NOMO-1 (cell line): ENCODE measurements around the gene RIN3.
"Not testable (repeated sequence)": the region's sequence is repeated elsewhere in the genome, so short reads cannot be mapped to it uniquely, and the experiment has no call there.

ENCODE experiments used
- DNase-seq, 2 experiments: peaks; one replicate each; lab custom pipeline; 2025; ENCODE audit not compliant: unreplicated experiment in 2 of 2; lab: John Stamatoyannopoulos, UW

Gene RIN3

DNA sequence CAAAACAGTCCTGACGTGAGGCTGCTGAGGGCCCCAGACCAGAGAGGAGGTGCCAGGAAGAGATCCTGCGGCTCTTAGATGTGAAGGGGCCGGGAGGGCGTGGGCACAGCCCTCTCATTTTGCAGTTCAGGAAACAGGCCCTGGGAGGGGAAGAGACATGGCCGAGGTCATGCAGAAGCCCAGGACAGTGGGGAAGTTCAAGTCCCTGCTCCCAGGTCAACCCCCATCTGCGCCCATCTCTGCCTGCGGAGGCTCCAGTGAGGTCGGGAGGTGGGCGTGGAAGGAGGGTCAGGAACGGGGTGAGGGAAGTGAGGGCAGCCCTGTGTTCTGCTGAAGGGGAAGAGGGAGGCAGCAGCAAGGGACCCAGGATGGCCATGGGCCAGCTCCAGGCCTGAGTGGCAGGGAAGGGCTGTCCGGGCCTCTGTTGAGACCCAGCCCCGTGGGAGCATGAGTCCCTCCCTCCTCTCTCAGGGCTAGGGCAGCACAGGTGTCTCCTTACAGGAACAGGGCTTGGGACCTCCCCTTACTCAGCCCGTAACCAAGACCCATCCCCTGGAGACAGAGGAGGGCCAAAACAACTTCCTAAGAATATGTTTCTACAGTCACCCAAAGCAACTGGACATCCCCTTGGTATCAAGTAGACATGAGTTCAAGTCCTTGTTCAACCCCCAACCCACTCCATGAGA, 144.0 kb downstream of the RIN3 start:
- peak; percentile 21 to 33 for DNase-seq

- DNase-seq, result no peak
These were observed 144.6 kb downstream of the RIN3 start for GRCh38 chr14:92658160-92658559.

DNA sequence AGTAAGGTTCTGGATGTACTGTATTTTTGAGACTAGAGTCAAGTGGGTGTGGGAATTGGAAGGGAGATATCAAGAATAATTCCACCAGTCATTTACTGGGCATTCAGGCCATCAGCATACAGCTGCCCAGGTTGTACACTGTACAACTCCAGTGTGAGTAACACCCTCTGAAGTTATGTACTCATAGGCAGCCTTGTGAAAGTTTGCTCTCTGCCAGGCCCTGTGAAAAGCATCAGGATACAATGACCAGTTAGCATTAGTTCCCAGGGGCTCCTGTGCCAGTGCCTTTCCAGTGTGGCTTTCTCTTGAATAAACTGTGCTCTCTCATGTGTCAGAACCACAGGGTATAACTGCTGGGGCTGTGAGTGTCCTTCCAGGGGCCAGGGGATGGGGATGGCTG, 145.1 kb downstream of the RIN3 start:
- DNase-seq, result no peak

DNA sequence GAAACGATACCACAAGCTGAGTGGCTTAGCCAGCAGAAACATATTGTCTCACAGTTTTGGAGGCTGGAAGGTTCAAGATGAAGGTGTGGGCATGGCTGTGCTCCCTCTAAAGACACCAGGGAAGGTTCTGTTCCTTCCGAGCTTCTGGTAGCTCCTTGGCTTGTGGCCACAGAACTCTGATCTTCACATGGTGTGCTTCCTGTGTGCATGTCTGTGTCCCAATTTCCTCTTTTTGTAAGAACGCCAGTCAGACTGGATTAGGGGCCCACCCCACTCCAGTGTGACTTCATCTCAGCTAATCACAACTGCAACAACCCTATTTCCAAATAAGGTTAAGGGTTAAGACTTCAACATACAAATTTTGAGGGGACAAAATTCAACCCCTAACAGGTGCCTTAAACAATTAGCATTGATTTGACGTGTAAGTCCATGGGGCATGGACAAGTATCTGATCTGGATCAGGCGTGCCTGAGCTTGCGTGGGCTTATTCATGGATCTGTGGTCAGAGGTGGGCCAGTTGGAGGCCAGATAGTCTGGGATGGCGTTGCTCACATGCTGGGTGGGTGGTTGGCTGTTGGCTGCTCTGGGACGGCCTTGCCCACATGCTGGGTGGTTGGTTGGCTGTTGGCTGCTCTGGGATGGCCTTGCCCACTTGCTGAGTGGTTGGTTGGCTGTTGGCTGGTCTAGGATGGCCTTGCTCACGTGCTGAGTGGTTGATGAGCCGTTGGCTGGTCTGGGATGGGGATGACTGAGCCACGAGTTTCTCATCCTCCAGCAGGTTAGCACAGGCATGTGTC, 146.4 kb downstream of the RIN3 start:
- peak; percentile 94 to 95 for DNase-seq

DNA sequence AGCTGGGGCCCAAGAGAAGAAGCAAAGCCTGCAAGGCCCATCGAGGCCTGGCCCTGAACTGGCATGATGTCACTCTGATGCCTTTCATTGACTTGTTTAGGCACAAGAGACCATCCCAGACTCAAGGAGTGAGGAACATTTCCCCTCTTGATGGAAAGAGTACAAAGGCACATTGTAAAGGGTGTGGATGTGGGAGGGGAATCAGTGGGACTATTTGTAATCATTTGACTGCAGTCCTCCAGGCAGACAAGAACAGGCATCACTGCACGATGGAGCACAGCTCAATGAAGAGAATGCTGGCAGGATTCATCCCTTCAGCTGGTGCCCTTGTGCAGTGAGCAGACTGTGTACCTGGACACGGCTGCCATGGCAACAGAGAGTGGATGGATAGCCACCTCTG, 147.0 kb downstream of the RIN3 start:
- no peak for DNase-seq

DNA sequence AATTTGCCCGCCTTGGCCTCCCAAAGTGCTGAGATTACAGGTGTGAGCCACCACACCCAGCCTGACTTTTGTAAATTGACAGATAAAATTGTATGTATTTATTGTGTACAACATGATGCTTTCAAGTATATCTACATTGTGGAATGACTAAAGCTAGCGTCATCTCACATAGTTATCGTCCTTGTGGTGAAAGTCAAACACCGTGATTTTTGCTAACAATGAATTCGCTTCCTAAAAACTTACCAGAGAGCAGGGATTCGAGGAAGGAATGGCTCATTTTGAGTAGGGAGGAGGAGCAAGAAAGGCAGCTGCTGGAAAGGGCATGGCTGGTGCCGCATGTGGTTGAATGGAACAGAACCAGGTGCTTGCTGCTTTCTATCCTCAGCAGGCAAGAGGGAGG, 149.5 kb downstream of the RIN3 start:
- no peak for DNase-seq

DNA sequence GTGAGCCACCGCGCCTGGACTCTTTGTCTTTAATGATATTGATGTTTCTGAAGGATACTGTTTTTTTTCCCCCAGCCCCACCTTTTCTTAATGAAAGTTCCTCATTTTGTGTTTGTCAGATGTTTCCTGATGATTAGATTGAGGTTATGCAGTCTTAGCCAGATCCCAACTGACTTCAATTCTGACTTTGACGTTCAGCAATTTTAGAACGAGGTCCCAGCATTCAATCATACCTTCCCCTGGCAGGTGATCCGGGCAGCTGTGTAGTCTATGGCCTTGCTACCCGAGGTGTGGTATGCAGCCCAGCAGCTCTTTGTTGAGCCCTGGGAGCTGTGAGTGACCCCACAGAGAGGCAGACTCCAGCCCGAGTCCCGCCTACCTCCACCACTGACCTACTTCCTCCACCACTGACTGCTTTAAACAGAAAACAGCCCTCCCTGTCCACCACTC, 152.1 kb downstream of the RIN3 start:
- DNase-seq, result peak; percentile 68 to 80

DNA sequence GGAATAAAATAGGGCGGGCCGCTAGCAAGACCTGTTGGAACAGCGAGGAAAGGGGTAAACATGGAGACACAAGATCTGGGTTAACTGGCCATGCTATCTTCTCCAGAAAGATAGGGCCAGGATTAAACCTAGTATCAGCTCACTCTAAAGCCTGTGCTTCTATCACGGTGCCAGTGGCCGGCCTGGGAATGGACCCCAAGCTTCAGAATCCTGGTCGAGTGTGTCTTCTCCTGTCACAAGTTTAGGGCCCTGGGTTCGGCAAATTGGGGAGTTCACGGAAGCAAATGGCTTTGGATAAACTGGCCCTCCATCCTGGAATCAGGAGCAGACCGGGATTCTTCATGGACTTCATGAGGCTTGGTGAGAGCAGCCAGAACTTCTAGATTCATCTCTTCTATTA, 152.7 kb downstream of the RIN3 start:
- DNase-seq, result no peak

- no peak for DNase-seq
These were observed 154.8 kb downstream of the RIN3 start for GRCh38 chr14:92668276-92668973.

DNA sequence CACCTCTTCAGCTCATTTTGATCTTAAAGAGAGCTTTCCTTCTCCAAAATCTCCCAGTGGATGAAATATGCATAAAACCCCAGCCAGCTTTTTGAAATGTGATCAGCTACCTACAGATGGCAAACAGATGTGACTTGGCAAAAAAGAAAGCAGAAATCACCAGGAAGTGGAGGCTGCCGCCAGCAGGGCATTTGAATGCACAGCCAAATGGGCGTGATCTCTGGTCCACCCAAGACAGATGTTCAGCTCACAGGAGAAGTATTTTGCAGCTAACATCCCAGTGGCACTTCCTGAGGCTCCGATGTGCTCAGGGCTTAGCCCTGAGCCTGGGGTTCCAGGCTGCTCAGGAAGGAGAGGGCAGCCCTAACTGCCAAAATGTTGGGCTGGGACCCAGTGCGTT, 156.6 kb downstream of the RIN3 start:
- DNase-seq, result peak in 1 of 2 experiments; percentile 20

DNA sequence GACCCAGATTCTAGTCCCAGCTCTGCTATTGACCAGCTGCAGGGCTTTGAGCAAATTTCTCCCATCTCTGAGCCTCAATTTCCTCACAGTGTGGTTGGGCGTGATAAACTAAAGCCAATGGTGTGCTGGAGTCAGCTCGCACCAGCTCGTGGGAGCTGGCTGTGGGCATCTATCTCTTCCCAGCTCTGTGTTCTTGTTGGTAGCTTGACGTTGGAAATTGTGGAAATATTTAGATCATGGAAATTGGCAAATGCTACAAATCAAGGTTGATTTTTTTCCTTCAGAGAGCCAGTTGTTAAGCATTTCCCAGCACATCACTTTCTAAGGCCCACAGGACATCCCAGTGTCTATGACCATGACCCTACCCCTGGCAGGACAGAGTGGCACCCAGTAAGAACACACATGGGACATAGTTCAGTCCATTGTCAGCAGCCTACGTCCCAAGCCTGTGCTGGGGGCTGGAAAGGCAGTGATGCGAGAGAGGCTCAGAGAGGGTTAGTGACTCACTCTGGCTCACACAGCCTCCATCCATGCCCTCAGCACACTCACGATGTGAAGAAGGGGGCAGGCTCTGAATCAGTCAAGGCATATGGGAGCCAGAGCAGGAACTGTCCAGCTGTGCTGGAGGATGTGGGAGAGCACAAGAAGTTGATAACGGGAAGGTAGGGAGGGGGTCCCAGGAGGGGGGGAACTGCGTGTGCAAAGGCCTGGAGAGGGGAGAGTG, 157.2 kb downstream of the RIN3 start:
- no peak for DNase-seq

- DNase-seq, result no peak
These were observed 160.1 kb downstream of the RIN3 start for GRCh38 chr14:92673601-92674150.

- DNase-seq, result no peak
These were observed 161.8 kb downstream of the RIN3 start for GRCh38 chr14:92675421-92675820.

GRCh38 chr14:92675976-92676375, 162.4 kb downstream of the RIN3 start:
- DNase-seq, result peak; percentile 62 to 68

- no peak for DNase-seq
These were observed 163.0 kb downstream of the RIN3 start for GRCh38 chr14:92676403-92677086.

DNA sequence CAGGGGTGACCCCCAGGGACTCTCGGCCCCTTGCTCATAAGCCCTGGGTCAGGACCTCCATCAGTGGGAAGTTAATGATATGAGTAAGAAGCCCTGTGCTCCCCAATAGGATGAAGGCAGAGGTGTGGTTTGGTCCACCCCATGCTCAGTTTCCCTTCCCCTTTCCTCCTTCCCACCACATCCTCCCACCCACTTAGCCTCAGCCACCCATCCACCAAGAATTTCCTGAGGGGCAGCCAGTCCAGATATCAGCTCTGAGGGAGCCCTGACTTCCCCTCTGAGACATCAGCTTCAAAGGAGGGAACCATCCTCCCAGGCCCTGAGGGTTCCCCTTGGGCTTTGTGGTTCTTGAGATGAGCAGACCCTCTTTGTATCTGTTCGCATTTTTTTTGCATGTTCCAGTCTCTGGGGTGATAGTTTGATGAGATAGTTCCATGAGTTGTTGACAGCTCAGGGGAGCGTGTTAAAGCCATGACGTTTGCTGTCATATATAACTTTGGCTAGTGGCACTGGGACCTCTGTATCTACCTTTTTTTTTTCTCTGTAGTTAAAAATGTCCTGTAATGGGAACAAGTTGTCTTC, 163.6 kb downstream of the RIN3 start:
- peak; percentile 69 to 71 for DNase-seq

GRCh38 chr14:92677955-92678354, 164.4 kb downstream of the RIN3 start:
- DNase-seq, result no peak

DNA sequence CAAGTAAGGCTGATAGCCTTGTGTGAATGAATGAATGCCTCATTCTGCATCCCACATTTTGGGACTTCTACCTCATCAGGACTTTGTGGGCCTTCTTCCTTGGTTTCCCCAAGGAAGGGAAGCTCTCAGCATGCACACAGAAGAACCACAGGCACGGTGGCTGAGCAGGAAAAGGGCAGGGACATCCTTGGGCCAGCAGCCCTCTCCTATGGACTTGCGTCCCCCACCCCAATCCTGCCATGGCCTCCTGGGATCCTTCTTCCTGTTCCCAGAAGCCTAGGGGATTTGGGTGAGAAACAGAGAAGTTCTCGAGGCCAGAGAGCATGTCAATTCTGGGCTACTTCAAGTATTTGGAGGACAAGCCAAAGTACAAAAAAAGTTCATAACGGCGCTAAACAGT, 165.2 kb downstream of the RIN3 start:
- DNase-seq, result no peak

- no peak for DNase-seq
These were observed 165.7 kb downstream of the RIN3 start for GRCh38 chr14:92679246-92679645.

- DNase-seq, result not testable (repeated sequence)
These were observed 166.7 kb downstream of the RIN3 start for GRCh38 chr14:92680330-92680729.
